HL-60 (cell line): ENCODE data around the gene KRTAP21-3.

ENCODE experiments used
- DNase-seq, 2 experiments: peaks; one replicate each; pipeline ENCODE4 v3.0.0-alpha.2; 2010 to 2020; ENCODE audit warnings: low read depth in 1 of 2, low spot score in 1 of 2
- H3K27ac ChIP-seq: fragments of 250-450 bp; sonication (Bioruptor Pico); replicated peaks from 2 replicates; pipeline ENCODE4 v1.5.1; 2020; ENCODE audit warnings: mild to moderate bottlenecking, moderate library complexity
- H3K27me3 ChIP-seq: fragments of 250-450 bp; sonication (Bioruptor Pico); 2 replicates; pipeline ENCODE4 v1.5.1; 2021; ENCODE audit warnings: mild to moderate bottlenecking, moderate library complexity; ENCODE audit not compliant: insufficient read depth, poor library complexity, severe bottlenecking
- H3K4me3 ChIP-seq: replicated peaks from 2 replicates; pipeline ENCODE4 v1.5.1; 2011; ENCODE audit warnings: mild to moderate bottlenecking, control low read depth, low read length; ENCODE audit not compliant: insufficient read depth
- GABPA ChIP-seq: IDR thresholded peaks from 2 replicates; pipeline ENCODE4 v1.6.1; 2012; ENCODE audit warnings: low read depth

KRTAP21-3 gene

DNA sequence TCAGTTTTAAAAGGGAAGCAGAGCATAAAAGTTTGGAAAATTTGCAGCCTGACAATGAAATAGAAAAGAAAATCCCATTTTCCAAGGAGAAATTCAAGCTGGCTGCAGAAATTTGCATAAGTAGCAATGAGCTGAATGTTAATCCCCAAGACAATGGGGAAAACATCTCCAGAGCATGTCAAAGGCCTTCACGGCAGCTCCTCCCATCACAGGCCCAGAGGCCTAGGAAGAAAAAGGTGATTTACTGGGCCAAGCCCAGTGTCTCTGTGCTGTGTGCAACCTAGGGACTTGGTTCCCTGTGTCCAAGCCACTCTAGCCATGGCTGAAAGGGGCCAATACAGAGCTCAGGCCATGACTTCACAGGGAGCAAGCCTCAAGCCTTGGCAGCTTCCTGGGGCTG is 49.8 kb downstream of the KRTAP21-3 start:
- Histone ChIP-seq H3K4me3 (no peak overlapping the region), H3K27me3 (no peaks in the 10 kb centered on the region), H3K27ac (no peak overlapping the region)
- no peak for DNase-seq
- TF ChIP-seq GABPA, result no peak
